K562 (cell line): Measurements from ENCODE around the gene ARSK. TPM values are rescaled to one million over a fixed set of nuclear protein-coding genes. Genes with fewer than 3 reads are reported as not detected.
A peak's percentile ranks its signal among the peaks of the same experiment; 100 is the strongest.

Experiments used
- E2F1 ChIP-seq: sonication (generic); formaldehyde crosslinking; IDR thresholded peaks from 2 replicates; pipeline ENCODE4 v1.8.1; 2023; ENCODE audit warnings: mild to moderate bottlenecking, missing genetic modification reagents, moderate library complexity
- HDAC3 ChIP-seq: fragments of 450-650 bp; IDR thresholded peaks from 2 replicates; pipeline ENCODE4 v1.6.1; 2018; ENCODE audit warnings: borderline replicate concordance, mild to moderate bottlenecking, moderate library complexity; ENCODE audit not compliant: partially characterized antibody
- MEF2D ChIP-seq: conservative IDR thresholded peaks from 2 replicates; pipeline ENCODE4 v1.6.1; 2016; ENCODE audit warnings: low read depth, missing genetic modification characterization, missing compliant biosample characterization
- MNT ChIP-seq, 2 experiments: fragments of 450-650 bp; conservative IDR thresholded peaks; 2 replicates each; pipeline ENCODE4 v1.6.1; 2017; ENCODE audit warnings: mild to moderate bottlenecking in 2 of 2, moderate library complexity in 2 of 2
- PYGO2 ChIP-seq: fragments of 450-650 bp; IDR thresholded peaks from 2 replicates; pipeline ENCODE4 v1.6.1; 2016; ENCODE audit warnings: mild to moderate bottlenecking, missing genetic modification characterization, moderate library complexity, missing compliant biosample characterization
- TFAP4 ChIP-seq: sonication (generic); formaldehyde crosslinking; IDR thresholded peaks from 2 replicates; pipeline ENCODE4 v1.8.0; 2022; ENCODE audit warnings: missing genetic modification reagents, mild to moderate bottlenecking, moderate library complexity, borderline replicate concordance
- TFE3 ChIP-seq: fragments of 450-650 bp; formaldehyde crosslinking; IDR thresholded peaks from 2 replicates; pipeline ENCODE4 v1.4.0; 2020; ENCODE audit warnings: mild to moderate bottlenecking, mixed read lengths
- WHSC1 ChIP-seq: IDR thresholded peaks from one replicate; pipeline ENCODE4 v1.6.1; 2012; ENCODE audit warnings: low read length, control low read depth, inconsistent platforms
- ZBTB40 ChIP-seq, 2 experiments: fragments of 450-650 bp in 1 of 2; sonication (generic) in 1 of 2; formaldehyde crosslinking in 1 of 2; IDR thresholded peaks; 2 replicates each; pipeline versions ENCODE4 v1.7.1 to v1.9.0; 2016 to 2022; ENCODE audit warnings: inconsistent platforms in 1 of 2, mild to moderate bottlenecking in 1 of 2, missing genetic modification reagents in 1 of 2
- ZNF282 ChIP-seq: sonication (generic); formaldehyde crosslinking; IDR thresholded peaks from 2 replicates; pipeline ENCODE4 v1.8.1; 2023; ENCODE audit warnings: missing genetic modification reagents
- ZNF699 ChIP-seq: fragments of 250-450 bp; sonication (Bioruptor Pico); IDR thresholded peaks from 2 replicates; pipeline ENCODE4 v1.8.0; 2021; ENCODE audit warnings: mild to moderate bottlenecking, moderate library complexity; ENCODE audit not compliant: insufficient replicate concordance
- polyA plus RNA-seq, 8 experiments: library from polyadenylated mRNA; depleted of rRNA in 4 of 8; stranded (reverse) in 5 of 8; unstranded in 3 of 8; fragments of >200 nt; fragmentation: Nextera tagmentation in 2 of 8; fragmentation: Illumina TruSeq in 1 of 8; extraction: Ambion mirVana in 2 of 8; extraction: Trizol in 1 of 8; gene quantifications; 2 replicates each; pipeline versions ENCODE4 v1.2.1 to v1.2.3, GENCODE V29; 2011 to 2014; ENCODE audit warnings: inconsistent platforms in 1 of 8, missing spikeins in 1 of 8
- total RNA-seq, 7 experiments: library from RNA; depleted of rRNA in 6 of 7; stranded (reverse); fragments of >200 nt in 6 of 7; fragmentation: Illumina TruSeq in 2 of 7; extraction: Trizol in 2 of 7; gene quantifications; 2 replicates each; pipeline versions ENCODE4 v1.2.1 to v1.2.3, GENCODE V29; 2011 to 2021; ENCODE audit warnings: low replicate concordance in 1 of 7

The ARSK gene
- total and polyA plus RNA-seq, 9 of the 15 experiments (the other 6 are each of a cell fraction or from before 2014, with no cell fraction given) = 2.7 to 9.4 (median 7.1) TPM

GRCh38 chr5:95631991-95632675 is 77.2 kb downstream of the ARSK start (continued):
- TF ChIP-seq ZNF282 (CRISPR knock-in tag) (no peak), TFAP4 (CRISPR knock-in tag) (0 out of 2 replicates have a peak, but pooled peaks have one; percentile 20), MNT (conservative IDR thresholded peaks at IDR 0.05) (no peak), E2F1 (CRISPR knock-in tag) (no peak), HDAC3 (no peak), MEF2D (tag) (no peak), WHSC1 (no peak), ZNF699 (CRISPR knock-in tag) (no peak), PYGO2 (no peak), ZBTB40 (IDR thresholded peaks at IDR 0.05) (peak; percentile 80), ZBTB40 (CRISPR knock-in tag; IDR thresholded peaks at IDR 0.05) (no peak), TFE3 (CRISPR knock-in tag) (peak; percentile 25; the same call in 1 of the 2 replicates)
